CD8-positive, alpha-beta memory T cell (primary cell): ENCODE measurements around the gene KCTD2. TPM values are rescaled to one million over a fixed set of nuclear protein-coding genes. Genes with fewer than 3 reads are reported as not detected.
A peak's percentile ranks its signal among the peaks of the same experiment; 100 is the strongest.
"Not testable (repeated sequence)": the region's sequence is repeated elsewhere in the genome, so short reads cannot be mapped to it uniquely, and the experiment has no call there.

Source experiments
- CTCF ChIA-PET: fragments of 350-600 bp; sonication (Branson Sonifier 250); formaldehyde crosslinking; loops from one replicate; lab custom pipeline; 2021; ENCODE audit warnings: antibody characterized with exemption; lab: Charles Lee
- POLR2A ChIA-PET: fragments of 350-600 bp; sonication (Branson Sonifier 250); formaldehyde crosslinking; loops from one replicate; lab custom pipeline; 2021; ENCODE audit warnings: antibody characterized with exemption; lab: Charles Lee
- DNase-seq, 5 donors: peaks; one replicate each; pipeline versions ENCODE4 v3.0.0 to v3.0.0-alpha.2; 2020 to 2022; ENCODE audit warnings: mixed read lengths in 1 of 5
- H3K27ac ChIP-seq: one replicate; pipeline ENCODE4 v1.7.0; 2013; ENCODE audit warnings: low read depth, mild to moderate bottlenecking, low read length, moderate library complexity
- H3K27me3 ChIP-seq: 2 replicates; pipeline ENCODE4 v1.7.0; 2013; ENCODE audit warnings: low read length, mild to moderate bottlenecking; ENCODE audit not compliant: insufficient read depth, poor library complexity, severe bottlenecking
- H3K36me3 ChIP-seq: 2 replicates; pipeline ENCODE4 v1.7.0; 2013; ENCODE audit warnings: mild to moderate bottlenecking, low read length, moderate library complexity; ENCODE audit not compliant: insufficient read depth
- H3K4me1 ChIP-seq: 2 replicates; pipeline ENCODE4 v1.7.0; 2013; ENCODE audit warnings: mild to moderate bottlenecking, low read length, moderate library complexity; ENCODE audit not compliant: insufficient read depth
- H3K4me3 ChIP-seq: 2 replicates; pipeline ENCODE4 v1.7.0; 2013; ENCODE audit warnings: mild to moderate bottlenecking, low read length
- H3K9me3 ChIP-seq: 2 replicates; pipeline ENCODE4 v1.7.0; 2013; ENCODE audit warnings: mild to moderate bottlenecking, low read length
- H3K27ac Mint-ChIP-seq, 8 donors: one replicate each; pipeline ENCODE4 v1.8.0; 2020 to 2021; ENCODE audit warnings: mixed read lengths in 8 of 8, mild to moderate bottlenecking in 6 of 8, inconsistent platforms in 3 of 8, moderate library complexity in 3 of 8
- H3K27me3 Mint-ChIP-seq, 2 donors: one replicate each; pipeline ENCODE4 v1.8.0; 2020 to 2021; ENCODE audit warnings: mixed read lengths in 2 of 2, mild to moderate bottlenecking in 1 of 2, moderate library complexity in 1 of 2
- H3K36me3 Mint-ChIP-seq, 3 donors: one replicate each; pipeline ENCODE4 v1.8.0; 2020 to 2021; ENCODE audit warnings: mixed read lengths in 3 of 3, inconsistent platforms in 1 of 3, mild to moderate bottlenecking in 1 of 3
- H3K4me1 Mint-ChIP-seq, 3 donors: one replicate each; pipeline ENCODE4 v1.8.0; 2020 to 2021; ENCODE audit warnings: mixed read lengths in 3 of 3, inconsistent platforms in 1 of 3, mild to moderate bottlenecking in 1 of 3
- H3K4me3 Mint-ChIP-seq, 7 donors: one replicate each; pipeline ENCODE4 v1.8.0; 2020 to 2021; ENCODE audit warnings: mixed read lengths in 7 of 7, mild to moderate bottlenecking in 6 of 7, moderate library complexity in 4 of 7, inconsistent platforms in 2 of 7
- H3K9me3 Mint-ChIP-seq, 5 donors: one replicate each; pipeline ENCODE4 v1.8.0; 2020 to 2022; ENCODE audit warnings: mixed read lengths in 5 of 5, mild to moderate bottlenecking in 3 of 5, moderate library complexity in 2 of 5, inconsistent platforms in 1 of 5
- polyA plus RNA-seq: library from polyadenylated mRNA; unstranded; fragments of 300-500 nt; fragmentation: Illumina TruSeq; gene quantifications from one replicate; pipeline ENCODE4 v1.2.3, GENCODE V29; 2021
- total RNA-seq, 2 experiments: library from RNA; stranded (reverse); gene quantifications; one replicate each; pipeline ENCODE4 v1.2.3, GENCODE V29; 2021

Gene KCTD2
- total and polyA plus RNA-seq, 3 experiments from 2014 or later, result 8.0 to 23.8 (median 22.2) TPM

GRCh38 chr17:75020331-75021110 lies 26.5 kb upstream of the KCTD2 start:
- ChIA-PET CTCF (no interaction called here), POLR2A (no interaction called here)
- Histone ChIP-seq H3K4me3 (no peak overlapping the region), H3K27me3 (no peaks in the 10 kb centered on the region), H3K9me3 (no peaks in the 10 kb centered on the region), H3K27ac (no peak overlapping the region), H3K4me1 (peaks cover 15% of the 10 kb centered on the region), H3K36me3 (peaks cover 27% of the 10 kb centered on the region)
- no peak for DNase-seq
- Mint-ChIP-seq H3K9me3 (peaks cover 0 to 1% (median 0%) of the 10 kb centered on the region in 5 donors), H3K27ac (no peak overlapping the region), H3K4me3 (no peak overlapping the region), H3K27me3 (peaks cover 0 to 2% of the 10 kb centered on the region in 2 donors), H3K4me1 (peaks cover 9 to 28% (median 25%) of the 10 kb centered on the region in 3 donors), H3K36me3 (peaks cover 17 to 65% (median 22%) of the 10 kb centered on the region in 3 donors)

DNA sequence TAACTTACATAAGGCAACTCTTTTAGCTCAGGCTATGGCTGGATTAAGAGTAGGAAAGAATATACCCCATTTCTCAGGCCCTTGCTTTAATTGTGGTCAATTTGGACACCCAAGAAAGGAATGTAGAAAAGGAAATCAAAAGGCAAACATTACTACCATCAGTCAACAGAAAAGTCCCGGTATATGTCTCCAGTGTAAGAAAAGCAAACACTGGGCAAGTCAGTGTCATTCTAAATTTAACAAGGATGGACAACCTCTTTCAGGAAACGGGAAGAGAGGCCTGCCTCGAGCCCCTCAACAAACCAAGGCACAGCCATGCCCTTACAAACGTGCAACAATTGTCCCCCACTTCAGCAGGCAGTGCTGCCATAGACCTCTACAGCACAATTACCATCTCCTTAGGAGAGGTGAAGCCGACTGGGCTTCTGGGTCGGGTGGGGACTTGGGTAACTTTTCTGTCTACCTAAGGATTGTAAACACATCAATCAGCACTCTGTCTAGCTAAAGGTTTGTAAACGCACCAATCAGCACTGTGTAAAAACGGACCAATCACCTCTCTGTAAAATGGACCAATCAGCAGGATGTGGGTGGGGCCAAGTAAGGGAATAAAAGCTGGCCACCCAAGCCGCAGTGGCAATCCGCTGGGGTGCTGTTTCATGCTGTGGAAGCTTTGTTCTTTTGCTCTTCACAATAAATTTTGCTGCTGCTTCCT lies 22.2 kb upstream of the KCTD2 start:
- Mint-ChIP-seq H3K27me3 (peaks cover 0 to 2% of the 10 kb centered on the region in 2 donors), H3K4me3 (peak overlapping the region in 5 of 7 donors; percentile 29 to 71 (median 38)), H3K27ac (peak overlapping the region; percentile 23 to 84 (median 60)), H3K36me3 (peaks cover 9 to 37% (median 22%) of the 10 kb centered on the region in 3 donors), H3K4me1 (peaks cover 9 to 29% (median 22%) of the 10 kb centered on the region in 3 donors), H3K9me3 (peaks cover 0 to 1% (median 0%) of the 10 kb centered on the region in 5 donors)
- Histone ChIP-seq H3K36me3 (peaks cover 11% of the 10 kb centered on the region), H3K4me3 (no peak overlapping the region), H3K27ac (no peak overlapping the region), H3K9me3 (no peaks in the 10 kb centered on the region), H3K4me1 (peaks cover 18% of the 10 kb centered on the region), H3K27me3 (no peaks in the 10 kb centered on the region)
- peak in 2 of 5 donors; percentile 21 to 53 for DNase-seq
- CTCF ChIA-PET, result interaction anchor here (0.8 to 3.8 kb wide), 7 partner anchors 10 to 177 kb away, joined by 3 to 15 read pairs (median 3); partner anchors contain the start of gene MRPL58
- POLR2A ChIA-PET, result interaction anchor here (1.7 kb wide), 1 partner anchor 10 kb away, joined by 4 read pairs; no protein-coding TSS in a partner anchor

- not testable (repeated sequence) for H3K27me3 ChIP-seq, H3K27ac ChIP-seq, H3K9me3 Mint-ChIP-seq, H3K27me3 Mint-ChIP-seq, H3K9me3 ChIP-seq, H3K4me3 ChIP-seq, DNase-seq
- Histone ChIP-seq H3K36me3 (peaks cover 10% of the 10 kb centered on the region), H3K4me1 (peaks cover 18% of the 10 kb centered on the region)
- Mint-ChIP-seq H3K36me3 (peaks cover 9 to 31% (median 20%) of the 10 kb centered on the region in 3 donors), H3K4me1 (peaks cover 9 to 30% (median 22%) of the 10 kb centered on the region in 3 donors), H3K4me3 (peak overlapping the region in 5 of 7 donors; percentile 29 to 71 (median 38)), H3K27ac (peak overlapping the region in 7 of 8 donors; percentile 14 to 84 (median 70))
- CTCF ChIA-PET, result interaction anchor here (0.8 to 1.7 kb wide), 5 partner anchors 10 to 176 kb away, joined by 3 to 4 read pairs (median 3); partner anchors contain the start of gene MRPL58
- POLR2A ChIA-PET, result interaction anchor here (1.7 kb wide), 1 partner anchor 10 kb away, joined by 4 read pairs; no protein-coding TSS in a partner anchor
These were observed 21.7 kb upstream of the KCTD2 start for GRCh38 chr17:75025398-75025734.

- H3K27me3 ChIP-seq, H3K36me3 ChIP-seq, POLR2A ChIA-PET, H3K27me3 Mint-ChIP-seq, DNase-seq, H3K9me3 ChIP-seq, H3K27ac ChIP-seq, H3K9me3 Mint-ChIP-seq, H3K4me3 ChIP-seq, H3K4me3 Mint-ChIP-seq, CTCF ChIA-PET: not testable (repeated sequence)
- Mint-ChIP-seq H3K27ac (peak overlapping the region in 1 of 8 donors; percentile 62), H3K4me1 (peaks cover 9 to 33% (median 22%) of the 10 kb centered on the region in 3 donors), H3K36me3 (peaks cover 4 to 19% (median 9%) of the 10 kb centered on the region in 3 donors)
- H3K4me1 ChIP-seq, result peaks cover 18% of the 10 kb centered on the region
These were observed 20.4 kb upstream of the KCTD2 start for GRCh38 chr17:75026650-75027049.

DNA sequence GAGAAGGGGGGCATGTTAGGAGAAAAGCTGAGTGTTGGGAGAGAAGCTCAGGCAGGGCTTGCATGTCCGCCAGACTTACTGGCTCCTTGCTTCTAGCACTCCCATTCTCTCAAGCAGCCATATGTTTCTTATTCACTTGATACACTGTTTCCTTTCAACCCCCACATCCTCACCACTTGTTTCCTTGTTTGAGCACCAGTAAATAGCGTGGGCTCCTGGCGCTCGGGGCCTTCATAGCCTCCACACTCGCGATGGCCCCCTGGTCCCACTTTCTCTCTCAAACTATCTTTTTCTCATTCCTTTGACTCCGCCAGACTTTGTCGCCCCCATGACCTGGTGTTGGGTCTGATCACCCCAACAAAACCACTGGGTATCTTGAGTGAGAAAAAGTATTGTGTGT lies 16.9 kb upstream of the KCTD2 start:
- peaks cover 0 to 10% of the 10 kb centered on the region in 2 donors for H3K27me3 Mint-ChIP-seq
- peaks cover 29 to 48% (median 45%) of the 10 kb centered on the region in 3 donors for H3K4me1 Mint-ChIP-seq
- Histone ChIP-seq H3K36me3 (no peaks in the 10 kb centered on the region), H3K4me1 (peaks cover 34% of the 10 kb centered on the region), H3K9me3 (no peaks in the 10 kb centered on the region), H3K4me3 (no peak overlapping the region), H3K27ac (no peak overlapping the region), H3K27me3 (no peaks in the 10 kb centered on the region)
- DNase-seq, result no peak
- peaks cover 0 to 4% (median 0%) of the 10 kb centered on the region in 3 donors for H3K36me3 Mint-ChIP-seq
- peak overlapping the region in 2 of 7 donors; percentile 23 to 67 for H3K4me3 Mint-ChIP-seq
- H3K9me3 Mint-ChIP-seq, result peaks cover 0 to 6% (median 0%) of the 10 kb centered on the region in 5 donors
- peak overlapping the region in 3 of 8 donors; percentile 38 to 98 (median 78) for H3K27ac Mint-ChIP-seq
- CTCF ChIA-PET, result no interaction called here
- POLR2A ChIA-PET, result interaction anchor here (0.8 kb wide), 1 partner anchor 18 kb away, joined by 3 read pairs; the partner anchor contains the start of gene MRPL58

GRCh38 chr17:75031972-75032719 lies 14.9 kb upstream of the KCTD2 start:
- Mint-ChIP-seq H3K27ac (peak overlapping the region; percentile 86 to 99 (median 98)), H3K9me3 (peaks cover 0 to 6% (median 0%) of the 10 kb centered on the region in 5 donors), H3K27me3 (peaks cover 0 to 16% of the 10 kb centered on the region in 2 donors), H3K36me3 (peaks cover 0 to 4% (median 0%) of the 10 kb centered on the region in 3 donors), H3K4me3 (peak overlapping the region; percentile 81 to 96 (median 92)), H3K4me1 (peaks cover 35 to 57% (median 54%) of the 10 kb centered on the region in 3 donors)
- H3K4me3 ChIP-seq, result peak overlapping the region; percentile 22
- H3K9me3 ChIP-seq, result no peaks in the 10 kb centered on the region
- H3K27me3 ChIP-seq, result no peaks in the 10 kb centered on the region
- DNase-seq, result peak; percentile 35 to 75 (median 53)
- peak overlapping the region; percentile 39 for H3K27ac ChIP-seq
- CTCF ChIA-PET, result interaction anchor here (0.8 to 2.4 kb wide), 2 partner anchors 20 to 239 kb away, joined by 3 to 17 read pairs; partner anchors contain the start of genes MIF4GD and MRPL58
- H3K4me1 ChIP-seq, result peaks cover 45% of the 10 kb centered on the region
- POLR2A ChIA-PET, result no interaction called here
- no peaks in the 10 kb centered on the region for H3K36me3 ChIP-seq

DNA sequence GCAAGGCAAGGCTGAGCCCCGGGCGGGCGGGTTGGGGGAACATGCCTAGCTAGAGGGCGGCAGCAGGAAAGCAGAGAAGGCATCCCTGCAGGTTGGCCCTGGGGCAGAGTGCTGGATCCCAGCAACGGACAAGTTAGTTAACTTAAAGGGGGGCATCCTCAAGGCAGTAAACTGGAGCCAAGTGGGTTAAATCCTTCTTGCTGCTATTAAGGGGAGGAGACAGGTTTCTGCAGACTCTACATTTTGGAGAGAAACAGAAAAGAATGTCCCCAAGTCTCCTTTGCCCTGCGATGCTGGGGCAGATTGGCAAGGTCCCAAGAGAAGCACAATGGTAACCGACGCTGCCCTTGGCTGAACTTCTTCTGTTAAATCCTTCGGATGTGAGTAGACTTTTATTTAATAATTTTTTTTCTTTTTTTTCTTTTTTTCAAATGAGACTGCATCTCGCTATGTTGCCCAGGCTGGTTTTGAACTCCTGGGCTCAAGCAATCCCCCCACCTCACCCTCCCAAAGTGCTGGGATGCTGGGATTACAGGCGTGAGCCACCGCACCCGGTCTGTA lies 14.2 kb upstream of the KCTD2 start:
- peak overlapping the region; percentile 86 to 99 (median 98) for H3K27ac Mint-ChIP-seq
- Histone ChIP-seq H3K9me3 (no peaks in the 10 kb centered on the region), H3K36me3 (no peaks in the 10 kb centered on the region), H3K4me3 (peak overlapping the region; percentile 36), H3K27ac (peak overlapping the region; percentile 62), H3K4me1 (peaks cover 50% of the 10 kb centered on the region), H3K27me3 (no peaks in the 10 kb centered on the region)
- peak in 1 of 5 donors; percentile 55 for DNase-seq
- peaks cover 36 to 61% (median 58%) of the 10 kb centered on the region in 3 donors for H3K4me1 Mint-ChIP-seq
- peaks cover 0 to 4% (median 0%) of the 10 kb centered on the region in 3 donors for H3K36me3 Mint-ChIP-seq
- H3K27me3 Mint-ChIP-seq, result peaks cover 0 to 16% of the 10 kb centered on the region in 2 donors
- peaks cover 0 to 6% (median 0%) of the 10 kb centered on the region in 5 donors for H3K9me3 Mint-ChIP-seq
- POLR2A ChIA-PET, result no interaction called here
- peak overlapping the region; percentile 91 to 96 (median 92) for H3K4me3 Mint-ChIP-seq
- CTCF ChIA-PET, result interaction anchor here (2.4 kb wide), 1 partner anchor 20 kb away, joined by 17 read pairs; the partner anchor contains the start of gene MRPL58
